HG03460 (cell line): ENCODE data around the gene SEPTIN3.
A peak's percentile ranks its signal among the peaks of the same experiment; 100 is the strongest.

Experiments
- ATAC-seq: cut with Tn5 transposase; IDR thresholded peaks from one replicate; pipeline ENCODE4 v1.9.1; 2021; ENCODE audit not compliant: unreplicated experiment

SEPTIN3 gene

GRCh38 chr22:41969110-41969646 lies at the start of gene SEPTIN3:
Gene SEPTIN3 (plus strand): TSS chr22:41969443. CDS start chr22:41971493, 2,050 bp downstream.
- ATAC-seq, result no peak

GRCh38 chr22:41920271-41920976 lies 48.8 kb upstream of the SEPTIN3 start:
- ATAC-seq, result no peak

- ATAC-seq, result no peak
These were observed 46.9 kb upstream of the SEPTIN3 start for GRCh38 chr22:41922328-41922727.

GRCh38 chr22:41922940-41923594 lies 46.2 kb upstream of the SEPTIN3 start:
- ATAC-seq, result no peak

- ATAC-seq, result no peak
These were observed 45.5 kb upstream of the SEPTIN3 start for GRCh38 chr22:41923595-41924276.

GRCh38 chr22:41925783-41926460 lies 43.3 kb upstream of the SEPTIN3 start:
- peak; percentile 37 for ATAC-seq

- no peak for ATAC-seq
These were observed 41.4 kb upstream of the SEPTIN3 start for GRCh38 chr22:41927813-41928212.

- no peak for ATAC-seq
These were observed 40.4 kb upstream of the SEPTIN3 start for GRCh38 chr22:41928593-41929417.

- no peak for ATAC-seq
These were observed 39.8 kb upstream of the SEPTIN3 start for GRCh38 chr22:41929418-41929810.

- no peak for ATAC-seq
These were observed 37.5 kb upstream of the SEPTIN3 start for GRCh38 chr22:41931701-41932269.

- no peak for ATAC-seq
These were observed 36.9 kb upstream of the SEPTIN3 start for GRCh38 chr22:41932353-41932752.

GRCh38 chr22:41933411-41934177 lies 35.6 kb upstream of the SEPTIN3 start:
- ATAC-seq, result no peak

- no peak for ATAC-seq
These were observed 34.8 kb upstream of the SEPTIN3 start for GRCh38 chr22:41934284-41935014.

GRCh38 chr22:41935015-41935351 lies 34.3 kb upstream of the SEPTIN3 start:
- no peak for ATAC-seq

- no peak for ATAC-seq
These were observed 33.7 kb upstream of the SEPTIN3 start for GRCh38 chr22:41935509-41935908.

- ATAC-seq, result no peak
These were observed 32.4 kb upstream of the SEPTIN3 start for GRCh38 chr22:41936894-41937169.

GRCh38 chr22:41939981-41940831 lies 29.0 kb upstream of the SEPTIN3 start:
- peak; percentile 37 for ATAC-seq
